GM10248 (cell line): ENCODE data around the gene MCOLN3.

Source experiments
- CTCF ChIA-PET: fragments of 300-600 bp; sonication (Branson Sonifier 250); formaldehyde crosslinking; extraction: SDS; loops from one replicate; lab custom pipeline; 2021; ENCODE audit warnings: antibody characterized with exemption; lab: Yijun Ruan, JAX
- POLR2A ChIA-PET: fragments of 350-650 bp; sonication (Branson Sonifier 250); formaldehyde crosslinking; extraction: SDS; loops from one replicate; lab custom pipeline; 2020; ENCODE audit warnings: antibody characterized with exemption; lab: Yijun Ruan, JAX
- DNase-seq: peaks from one replicate; pipeline ENCODE4 v3.0.0; 2012; ENCODE audit errors: extremely low spot score
- CTCF ChIP-seq: IDR thresholded peaks from 2 replicates; pipeline ENCODE4 v1.5.1; 2012; ENCODE audit warnings: mild to moderate bottlenecking, low read depth; ENCODE audit errors: extremely low read depth, missing control alignments, control extremely low read depth

The MCOLN3 gene

GRCh38 chr1:85042413-85042812, 5.9 kb downstream of the MCOLN3 start:
- TF ChIP-seq CTCF: no peak
- no peak for DNase-seq
- ChIA-PET CTCF (interaction anchor here (1.0 to 1.4 kb wide), 4 partner anchors 12 to 213 kb away, joined by 3 read pairs; no protein-coding TSS in a partner anchor), POLR2A (no interaction called here)

GRCh38 chr1:85041793-85042192, 6.5 kb downstream of the MCOLN3 start:
- DNase-seq: no peak
- no peak for TF ChIP-seq CTCF
- POLR2A ChIA-PET: no interaction called here
- CTCF ChIA-PET: interaction anchor here (2.0 kb wide), 1 partner anchor 97 kb away, joined by 4 read pairs; no protein-coding TSS in a partner anchor

DNA sequence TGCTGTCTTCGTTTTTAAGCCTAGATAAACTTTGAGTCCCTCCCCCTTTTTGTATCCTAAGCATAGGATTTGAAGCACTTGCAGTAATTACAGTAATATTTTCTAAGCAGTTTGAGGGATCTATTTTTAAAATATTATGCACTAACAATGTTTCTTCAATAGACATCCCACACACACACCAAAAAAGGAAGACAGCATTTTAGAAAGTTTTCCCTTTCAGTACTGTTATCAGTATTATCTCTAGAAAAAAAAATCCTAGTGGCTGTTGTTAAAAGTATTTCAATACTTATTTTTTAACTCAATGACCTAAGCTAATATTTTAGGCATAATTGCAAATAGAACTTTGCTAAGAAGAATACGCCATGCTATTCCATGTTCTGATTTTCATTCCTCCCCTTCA, 15.1 kb downstream of the MCOLN3 start:
- ChIA-PET CTCF (interaction anchor here (0.7 to 5.5 kb wide), 4 partner anchors 11 to 90 kb away, joined by 3 to 48 read pairs (median 3); no protein-coding TSS in a partner anchor), POLR2A (no interaction called here)
- no peak for DNase-seq
- TF ChIP-seq CTCF: no peak

DNA sequence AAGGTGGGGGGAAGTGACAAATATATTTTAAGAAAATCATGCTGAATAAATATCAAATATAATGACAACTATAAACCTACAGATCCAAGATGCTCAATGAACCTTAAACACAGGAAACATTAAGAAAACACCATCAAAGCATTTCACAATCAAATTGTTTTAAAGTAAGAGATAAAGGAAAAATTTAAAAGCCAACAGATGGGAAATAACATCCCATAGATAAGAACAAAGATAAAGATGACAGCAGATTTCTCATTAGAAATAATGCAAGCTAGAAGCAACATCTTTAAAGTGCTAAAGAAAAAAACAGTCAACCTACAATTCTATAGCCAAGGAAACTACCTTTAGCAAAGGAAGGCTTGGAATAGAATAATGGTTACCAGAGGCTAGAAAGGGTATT, 17.8 kb downstream of the MCOLN3 start:
- no peak for DNase-seq
- POLR2A ChIA-PET: no interaction called here
- TF ChIP-seq CTCF: no peak
- CTCF ChIA-PET: interaction anchor here (1.3 to 5.5 kb wide), 5 partner anchors 8 to 87 kb away, joined by 3 to 48 read pairs (median 3); no protein-coding TSS in a partner anchor

DNA sequence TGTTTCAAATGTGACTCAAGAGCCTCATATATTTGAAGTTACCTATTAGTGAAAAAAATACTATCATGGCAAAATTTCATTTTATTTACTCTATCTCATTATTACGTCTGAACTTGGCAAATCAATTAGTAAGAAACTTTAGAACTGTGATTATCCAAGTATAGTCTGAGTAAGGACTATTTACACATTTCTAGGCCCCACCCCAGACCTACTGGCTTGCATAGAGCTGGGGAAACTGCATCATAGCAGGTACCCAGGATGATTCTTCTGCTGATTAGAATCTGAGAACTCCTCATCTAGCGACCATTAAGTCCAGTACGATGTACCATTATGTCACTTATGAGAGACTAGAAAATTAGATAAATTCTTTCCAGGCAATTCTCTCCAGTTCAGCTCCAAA, 20.1 kb downstream of the MCOLN3 start:
- CTCF ChIA-PET: interaction anchor here (0.9 to 10.3 kb wide), 21 partner anchors 9 to 249 kb away, joined by 3 to 159 read pairs (median 6); partner anchors contain the start of genes BCL10 and C1orf52
- POLR2A ChIA-PET: no interaction called here
- no peak for DNase-seq
- TF ChIP-seq CTCF: no peak

- ChIA-PET POLR2A (interaction anchor here (0.8 kb wide), 1 partner anchor 83 kb away, joined by 3 read pairs; no protein-coding TSS in a partner anchor), CTCF (interaction anchor here (0.9 to 10.3 kb wide), 24 partner anchors 8 to 249 kb away, joined by 3 to 159 read pairs (median 5); partner anchors contain the start of genes BCL10 and C1orf52)
- DNase-seq: peak; percentile 35
- TF ChIP-seq CTCF: peak; percentile 32
Measured at GRCh38 chr1:85027242-85027983, 20.9 kb downstream of the MCOLN3 start.
